ENCODE measurements around the gene TOMM7.

The TOMM7 gene

GRCh38 chr7:22822486-22823141 is at the start of gene TOMM7:
Gene TOMM7, minus strand, starts transcription at chr7:22822849. Its CDS starts 70 bp downstream, at chr7:22822779.
- DNase-seq, result peak; percentile 88

- no peak for DNase-seq
These were observed 49.6 kb upstream of the TOMM7 start for GRCh38 chr7:22872096-22872807.

GRCh38 chr7:22871661-22872060 is 49.0 kb upstream of the TOMM7 start:
- DNase-seq, result no peak

- no peak for DNase-seq
These were observed 45.9 kb upstream of the TOMM7 start for GRCh38 chr7:22868509-22868908.

- DNase-seq, result no peak
These were observed 44.9 kb upstream of the TOMM7 start for GRCh38 chr7:22867589-22867988.

GRCh38 chr7:22867003-22867402 is 44.4 kb upstream of the TOMM7 start:
- DNase-seq, result no peak

- no peak for DNase-seq
These were observed 42.9 kb upstream of the TOMM7 start for GRCh38 chr7:22865602-22865960.

GRCh38 chr7:22864855-22865601 is 42.4 kb upstream of the TOMM7 start:
- DNase-seq, result no peak

GRCh38 chr7:22864301-22864700 is 41.7 kb upstream of the TOMM7 start:
- DNase-seq, result no peak

- no peak for DNase-seq
These were observed 40.7 kb upstream of the TOMM7 start for GRCh38 chr7:22863156-22863899.

GRCh38 chr7:22861576-22861975 is 38.9 kb upstream of the TOMM7 start:
- no peak for DNase-seq

- no peak for DNase-seq
These were observed 38.3 kb upstream of the TOMM7 start for GRCh38 chr7:22860784-22861482.

GRCh38 chr7:22860337-22860736 is 37.7 kb upstream of the TOMM7 start:
- DNase-seq, result no peak

GRCh38 chr7:22859641-22860290 is 37.1 kb upstream of the TOMM7 start:
- DNase-seq, result no peak

- DNase-seq, result no peak
These were observed 36.3 kb upstream of the TOMM7 start for GRCh38 chr7:22858640-22859561.

GRCh38 chr7:22858274-22858639 is 35.6 kb upstream of the TOMM7 start:
- no peak for DNase-seq

GRCh38 chr7:22856416-22856815 is 33.8 kb upstream of the TOMM7 start:
- DNase-seq, result no peak

- DNase-seq, result no peak
These were observed 32.4 kb upstream of the TOMM7 start for GRCh38 chr7:22855049-22855392.

- DNase-seq, result no peak
These were observed 31.8 kb upstream of the TOMM7 start for GRCh38 chr7:22854158-22855048.

GRCh38 chr7:22853674-22854157 is 31.1 kb upstream of the TOMM7 start:
- DNase-seq, result no peak

Data from NCI-H1417 treated with DMSO at 0.1 percent for 48 hours (cell line).